ENCODE data around the gene KRT6A.

KRT6A gene

GRCh38 chr12:52531566-52532300 is 38.7 kb upstream of the KRT6A start:
- H3K27ac Mint-ChIP-seq = no peak overlapping the region
- H3K36me3 Mint-ChIP-seq (ENCODE audit: low read depth) = no peaks in the 10 kb centered on the region
- H3K27me3 Mint-ChIP-seq (ENCODE audit: low read depth, poor library complexity) = no peaks in the 10 kb centered on the region
- H3K9me3 Mint-ChIP-seq = no peaks in the 10 kb centered on the region
- H3K4me1 Mint-ChIP-seq = peaks cover 6% of the 10 kb centered on the region
- H3K4me3 Mint-ChIP-seq = no peak overlapping the region
- no peak for TF ChIP-seq CTCF (IDR thresholded peaks at IDR 0.05)
- no peak for DNase-seq

- no peaks in the 10 kb centered on the region for H3K36me3 Mint-ChIP-seq (ENCODE audit: low read depth)
- H3K27me3 Mint-ChIP-seq (ENCODE audit: low read depth, poor library complexity) = no peaks in the 10 kb centered on the region
- DNase-seq = no peak
- no peak overlapping the region for H3K27ac Mint-ChIP-seq
- H3K4me3 Mint-ChIP-seq = no peak overlapping the region
- no peaks in the 10 kb centered on the region for H3K9me3 Mint-ChIP-seq
- H3K4me1 Mint-ChIP-seq = peaks cover 6% of the 10 kb centered on the region
- no peak for TF ChIP-seq CTCF (IDR thresholded peaks at IDR 0.05)
Measured at GRCh38 chr12:52530905-52531304, 37.8 kb upstream of the KRT6A start.

GRCh38 chr12:52530366-52530765 is 37.3 kb upstream of the KRT6A start:
- Mint-ChIP-seq H3K27me3 (ENCODE audit: low read depth, poor library complexity) (peaks cover 3% of the 10 kb centered on the region), H3K27ac (no peak overlapping the region), H3K4me3 (no peak overlapping the region), H3K9me3 (no peaks in the 10 kb centered on the region), H3K4me1 (peaks cover 6% of the 10 kb centered on the region), H3K36me3 (ENCODE audit: low read depth) (no peaks in the 10 kb centered on the region)
- no peak for DNase-seq
- TF ChIP-seq CTCF (IDR thresholded peaks at IDR 0.05) = no peak

GRCh38 chr12:52529846-52530245 is 36.8 kb upstream of the KRT6A start:
- no peaks in the 10 kb centered on the region for H3K36me3 Mint-ChIP-seq (ENCODE audit: low read depth)
- no peaks in the 10 kb centered on the region for H3K9me3 Mint-ChIP-seq
- H3K27ac Mint-ChIP-seq = no peak overlapping the region
- H3K4me1 Mint-ChIP-seq = peaks cover 6% of the 10 kb centered on the region
- peaks cover 4% of the 10 kb centered on the region for H3K27me3 Mint-ChIP-seq (ENCODE audit: low read depth, poor library complexity)
- H3K4me3 Mint-ChIP-seq = no peak overlapping the region
- DNase-seq = no peak
- no peak for TF ChIP-seq CTCF (IDR thresholded peaks at IDR 0.05)

- H3K27me3 Mint-ChIP-seq (ENCODE audit: low read depth, poor library complexity) = peaks cover 4% of the 10 kb centered on the region
- H3K4me1 Mint-ChIP-seq = peaks cover 6% of the 10 kb centered on the region
- H3K4me3 Mint-ChIP-seq = no peak overlapping the region
- no peak for DNase-seq
- no peaks in the 10 kb centered on the region for H3K36me3 Mint-ChIP-seq (ENCODE audit: low read depth)
- no peaks in the 10 kb centered on the region for H3K9me3 Mint-ChIP-seq
- no peak overlapping the region for H3K27ac Mint-ChIP-seq
- TF ChIP-seq CTCF (IDR thresholded peaks at IDR 0.05) = no peak
Measured at GRCh38 chr12:52529417-52529816, 36.4 kb upstream of the KRT6A start.

GRCh38 chr12:52528641-52529143 is 35.6 kb upstream of the KRT6A start:
- H3K27ac Mint-ChIP-seq = no peak overlapping the region

More at GRCh38 chr12:52528641-52529143, 35.6 kb upstream of the KRT6A start:
- Mint-ChIP-seq H3K4me1 (peaks cover 6% of the 10 kb centered on the region), H3K36me3 (ENCODE audit: low read depth) (no peaks in the 10 kb centered on the region), H3K9me3 (no peaks in the 10 kb centered on the region), H3K27me3 (ENCODE audit: low read depth, poor library complexity) (peaks cover 4% of the 10 kb centered on the region), H3K4me3 (no peak overlapping the region)
- no peak for TF ChIP-seq CTCF (IDR thresholded peaks at IDR 0.05)
- DNase-seq = no peak
